ENCODE results near the gene TPTE. TPM values are rescaled to one million over a fixed set of nuclear protein-coding genes. Genes with fewer than 3 reads are reported as not detected.
"Not testable (repeated sequence)": the region's sequence is repeated elsewhere in the genome, so short reads cannot be mapped to it uniquely, and the experiment has no call there.

TPTE gene
- total RNA-seq, 1 experiment from 2014 or later: not detected

- ChIA-PET POLR2A (no interaction called here), CTCF (no interaction called here)
- no TSS peak for BruUV-seq (replicated peaks)
- Histone ChIP-seq H3K9me3 (no peaks in the 10 kb centered on the region), H3K4me3 (ENCODE audit: low read depth, low read length) (no peak overlapping the region), H3K27me3 (replicated peaks; ENCODE audit: control insufficient read depth, insufficient read depth, low read length) (no peaks in the 10 kb centered on the region), H3K4me1 (no peaks in the 10 kb centered on the region), H3K36me3 (ENCODE audit: control insufficient read depth, insufficient read depth, low read length) (no peaks in the 10 kb centered on the region)
- Mint-ChIP-seq H3K9me3 (ENCODE audit: unreplicated experiment) (peaks cover 8% of the 10 kb centered on the region), H3K4me1 (ENCODE audit: low read depth, unreplicated experiment) (no peaks in the 10 kb centered on the region), H3K27ac (ENCODE audit: unreplicated experiment) (no peak overlapping the region), H3K27me3 (ENCODE audit: insufficient read depth, unreplicated experiment) (no peaks in the 10 kb centered on the region), H3K4me3 (ENCODE audit: unreplicated experiment) (no peak overlapping the region), H3K36me3 (ENCODE audit: insufficient read depth, unreplicated experiment) (no peaks in the 10 kb centered on the region)
- intact Hi-C loops (cut with micrococcal nuclease; ENCODE audit: unreplicated experiment): no loop called here
- no peak for DNase-seq
- no peak for TF ChIP-seq CTCF (IDR thresholded peaks at IDR 0.05; ENCODE audit: insufficient read depth in 1 of 2, low read depth in 1 of 2, low read length in 1 of 2, severe bottlenecking in 1 of 2, unreplicated experiment in 1 of 2)
These were observed 95.2 kb downstream of the TPTE start for GRCh38 chr21:10616535-10616934.

- DNase-seq; H3K27ac Mint-ChIP-seq (ENCODE audit: unreplicated experiment); H3K4me3 Mint-ChIP-seq (ENCODE audit: unreplicated experiment); H3K27me3 Mint-ChIP-seq (ENCODE audit: insufficient read depth, unreplicated experiment); CTCF ChIA-PET; H3K4me3 ChIP-seq (ENCODE audit: low read depth, low read length); H3K9me3 Mint-ChIP-seq (ENCODE audit: unreplicated experiment); H3K4me1 ChIP-seq; POLR2A ChIA-PET; intact Hi-C loops (cut with micrococcal nuclease; ENCODE audit: unreplicated experiment); BruUV-seq (replicated peaks); H3K4me1 Mint-ChIP-seq (ENCODE audit: low read depth, unreplicated experiment); H3K9me3 ChIP-seq; H3K36me3 Mint-ChIP-seq (ENCODE audit: insufficient read depth, unreplicated experiment); H3K36me3 ChIP-seq (ENCODE audit: control insufficient read depth, insufficient read depth, low read length); H3K27me3 ChIP-seq (replicated peaks; ENCODE audit: control insufficient read depth, insufficient read depth, low read length): not testable (repeated sequence)
These were observed 95.9 kb downstream of the TPTE start for GRCh38 chr21:10617133-10617752.

GRCh38 chr21:10627316-10627863, 106.0 kb downstream of the TPTE start:
- no peak overlapping the region for H3K4me3 ChIP-seq (ENCODE audit: low read depth, low read length)
- BruUV-seq (replicated peaks): no TSS peak

GRCh38 chr21:10629239-10629638, 107.9 kb downstream of the TPTE start:
- DNase-seq; H3K36me3 ChIP-seq (ENCODE audit: control insufficient read depth, insufficient read depth, low read length); POLR2A ChIA-PET; H3K27me3 Mint-ChIP-seq (ENCODE audit: insufficient read depth, unreplicated experiment); H3K27me3 ChIP-seq (replicated peaks; ENCODE audit: control insufficient read depth, insufficient read depth, low read length); H3K9me3 ChIP-seq; H3K4me3 Mint-ChIP-seq (ENCODE audit: unreplicated experiment); H3K36me3 Mint-ChIP-seq (ENCODE audit: insufficient read depth, unreplicated experiment); intact Hi-C loops (cut with micrococcal nuclease; ENCODE audit: unreplicated experiment); CTCF ChIA-PET; H3K4me1 Mint-ChIP-seq (ENCODE audit: low read depth, unreplicated experiment); H3K9me3 Mint-ChIP-seq (ENCODE audit: unreplicated experiment); BruUV-seq (replicated peaks); H3K4me3 ChIP-seq (ENCODE audit: low read depth, low read length); H3K27ac Mint-ChIP-seq (ENCODE audit: unreplicated experiment); H3K4me1 ChIP-seq: not testable (repeated sequence)

More at GRCh38 chr21:10627316-10627863, 106.0 kb downstream of the TPTE start:
- Histone ChIP-seq H3K27me3 (replicated peaks; ENCODE audit: control insufficient read depth, insufficient read depth, low read length) (no peaks in the 10 kb centered on the region), H3K4me1 (no peaks in the 10 kb centered on the region), H3K9me3 (no peaks in the 10 kb centered on the region), H3K36me3 (ENCODE audit: control insufficient read depth, insufficient read depth, low read length) (no peaks in the 10 kb centered on the region)
- ChIA-PET CTCF (no interaction called here), POLR2A (no interaction called here)
- intact Hi-C loops (cut with micrococcal nuclease; ENCODE audit: unreplicated experiment): no loop called here
- no peaks in the 10 kb centered on the region for H3K9me3 Mint-ChIP-seq (ENCODE audit: unreplicated experiment)
- no peak overlapping the region for H3K4me3 Mint-ChIP-seq (ENCODE audit: unreplicated experiment)
- H3K27ac Mint-ChIP-seq (ENCODE audit: unreplicated experiment): no peak overlapping the region
- DNase-seq: no peak
- no peaks in the 10 kb centered on the region for H3K27me3 Mint-ChIP-seq (ENCODE audit: insufficient read depth, unreplicated experiment)
- H3K36me3 Mint-ChIP-seq (ENCODE audit: insufficient read depth, unreplicated experiment): no peaks in the 10 kb centered on the region
- H3K4me1 Mint-ChIP-seq (ENCODE audit: low read depth, unreplicated experiment): no peaks in the 10 kb centered on the region
- no peak for TF ChIP-seq CTCF (IDR thresholded peaks at IDR 0.05; ENCODE audit: insufficient read depth in 1 of 2, low read depth in 1 of 2, low read length in 1 of 2, severe bottlenecking in 1 of 2, unreplicated experiment in 1 of 2)

GRCh38 chr21:10630829-10631228, 109.4 kb downstream of the TPTE start:
- H3K4me3 ChIP-seq (ENCODE audit: low read depth, low read length); POLR2A ChIA-PET; intact Hi-C loops (cut with micrococcal nuclease; ENCODE audit: unreplicated experiment); H3K36me3 ChIP-seq (ENCODE audit: control insufficient read depth, insufficient read depth, low read length); BruUV-seq (replicated peaks); H3K4me1 Mint-ChIP-seq (ENCODE audit: low read depth, unreplicated experiment); H3K9me3 ChIP-seq; H3K4me3 Mint-ChIP-seq (ENCODE audit: unreplicated experiment); H3K27ac Mint-ChIP-seq (ENCODE audit: unreplicated experiment); DNase-seq; H3K27me3 Mint-ChIP-seq (ENCODE audit: insufficient read depth, unreplicated experiment); CTCF ChIA-PET; H3K36me3 Mint-ChIP-seq (ENCODE audit: insufficient read depth, unreplicated experiment); H3K27me3 ChIP-seq (replicated peaks; ENCODE audit: control insufficient read depth, insufficient read depth, low read length); H3K9me3 Mint-ChIP-seq (ENCODE audit: unreplicated experiment); H3K4me1 ChIP-seq: not testable (repeated sequence)

GRCh38 chr21:10631316-10631715, 109.9 kb downstream of the TPTE start:
- CTCF ChIA-PET; H3K9me3 ChIP-seq; H3K27me3 ChIP-seq (replicated peaks; ENCODE audit: control insufficient read depth, insufficient read depth, low read length); H3K9me3 Mint-ChIP-seq (ENCODE audit: unreplicated experiment); H3K27me3 Mint-ChIP-seq (ENCODE audit: insufficient read depth, unreplicated experiment); H3K4me3 Mint-ChIP-seq (ENCODE audit: unreplicated experiment); DNase-seq; POLR2A ChIA-PET; H3K36me3 ChIP-seq (ENCODE audit: control insufficient read depth, insufficient read depth, low read length); H3K36me3 Mint-ChIP-seq (ENCODE audit: insufficient read depth, unreplicated experiment); H3K27ac Mint-ChIP-seq (ENCODE audit: unreplicated experiment); BruUV-seq (replicated peaks); H3K4me1 ChIP-seq; H3K4me1 Mint-ChIP-seq (ENCODE audit: low read depth, unreplicated experiment); intact Hi-C loops (cut with micrococcal nuclease; ENCODE audit: unreplicated experiment); H3K4me3 ChIP-seq (ENCODE audit: low read depth, low read length): not testable (repeated sequence)
